Tibial nerve (tissue), 4 donors: ENCODE results near the gene CDO1.

Experiments used
- CTCF ChIP-seq, 5 experiments: fragments of 200-600 bp in 3 of 5; fragments of 450-650 bp in 2 of 5; sonication (generic) in 3 of 5; IDR thresholded peaks; one replicate each; pipeline ENCODE4 v1.5.1; 2016 to 2019; ENCODE audit warnings: antibody characterized with exemption in 5 of 5, mild to moderate bottlenecking in 3 of 5, moderate library complexity in 2 of 5
- EP300 ChIP-seq, 2 donors: sonication (generic); formaldehyde crosslinking; IDR thresholded peaks; one replicate each; pipeline ENCODE4 v1.6.1; 2017; ENCODE audit warnings: antibody characterized with exemption in 2 of 2, mild to moderate bottlenecking in 1 of 2
- POLR2A ChIP-seq, 2 donors: fragments of 450-650 bp; IDR thresholded peaks; one replicate each; pipeline ENCODE4 v1.6.1; 2017; ENCODE audit warnings: antibody characterized with exemption in 2 of 2, mild to moderate bottlenecking in 2 of 2, moderate library complexity in 2 of 2

GRCh38 chr5:115788440-115788839, 28.0 kb downstream of the CDO1 start:
- no peak for TF ChIP-seq CTCF (IDR thresholded peaks at IDR 0.05)
- TF ChIP-seq POLR2A (IDR thresholded peaks at IDR 0.05), result no peak
- TF ChIP-seq EP300 (IDR thresholded peaks at IDR 0.05), result no peak
